Caco-2 (cell line): ENCODE measurements around the gene GLDC. TPM values are rescaled to one million over a fixed set of nuclear protein-coding genes. Genes with fewer than 3 reads are reported as not detected.

ENCODE experiments used
- BruUV-seq: library from RNA; stranded (reverse); fragments of 400-500 nt; replicated peaks from 2 replicates; lab custom pipeline; 2021; lab: Mats Ljungman, UMichigan
- CTCF ChIA-PET: fragments of 300-600 bp; sonication (Branson Sonifier 250); formaldehyde crosslinking; loops from one replicate; lab custom pipeline; 2022; ENCODE audit warnings: antibody characterized with exemption; lab: Charles Lee
- POLR2A ChIA-PET: fragments of 300-600 bp; sonication (Branson Sonifier 250); formaldehyde crosslinking; loops from one replicate; lab custom pipeline; 2022; ENCODE audit warnings: antibody characterized with exemption; lab: Charles Lee
- DNase-seq, 2 experiments: peaks; one replicate each; pipeline versions ENCODE4 v3.0.0 to v3.0.0-alpha.2; 2020 to 2022
- H3K27me3 ChIP-seq: replicated peaks from 2 replicates; pipeline ENCODE4 v1.6.0; 2011; ENCODE audit warnings: low read length; ENCODE audit not compliant: control insufficient read depth, insufficient read depth
- H3K36me3 ChIP-seq: 2 replicates; pipeline ENCODE4 v1.5.1; 2011; ENCODE audit warnings: low read length; ENCODE audit not compliant: control insufficient read depth, insufficient read depth
- H3K4me1 ChIP-seq: fragments of 250-450 bp; sonication (Bioruptor Pico); 2 replicates; pipeline ENCODE4 v1.5.1; 2020; ENCODE audit warnings: mild to moderate bottlenecking
- H3K4me3 ChIP-seq: 2 replicates; pipeline ENCODE4 v1.5.1; 2011; ENCODE audit warnings: low read depth, mild to moderate bottlenecking, control low read depth, low read length
- H3K9me3 ChIP-seq: fragments of 250-450 bp; sonication (Bioruptor Pico); 2 replicates; pipeline ENCODE4 v1.5.1; 2020; ENCODE audit warnings: mild to moderate bottlenecking, moderate library complexity
- H3K27ac Mint-ChIP-seq: one replicate; pipeline ENCODE4 v1.8.0; 2022; ENCODE audit warnings: mixed read lengths; ENCODE audit not compliant: unreplicated experiment
- H3K27me3 Mint-ChIP-seq: one replicate; pipeline ENCODE4 v1.8.0; 2022; ENCODE audit warnings: mixed read lengths; ENCODE audit not compliant: insufficient read depth, unreplicated experiment
- H3K36me3 Mint-ChIP-seq: one replicate; pipeline ENCODE4 v1.8.0; 2022; ENCODE audit warnings: mild to moderate bottlenecking, mixed read lengths; ENCODE audit not compliant: insufficient read depth, unreplicated experiment
- H3K4me1 Mint-ChIP-seq: one replicate; pipeline ENCODE4 v1.8.0; 2022; ENCODE audit warnings: low read depth, mixed read lengths; ENCODE audit not compliant: unreplicated experiment
- H3K4me3 Mint-ChIP-seq: one replicate; pipeline ENCODE4 v1.8.0; 2022; ENCODE audit warnings: mild to moderate bottlenecking, moderate library complexity, mixed read lengths; ENCODE audit not compliant: unreplicated experiment
- H3K9me3 Mint-ChIP-seq: one replicate; pipeline ENCODE4 v1.8.0; 2022; ENCODE audit warnings: mixed read lengths; ENCODE audit not compliant: unreplicated experiment
- CTCF ChIP-seq, 2 experiments: fragments of 200-600 bp in 1 of 2; IDR thresholded peaks; 1 replicate in 1 of 2; 2 replicates in 1 of 2; pipeline versions ENCODE4 v1.5.1 to v1.8.0; 2011 to 2022; ENCODE audit warnings: antibody characterized with exemption in 1 of 2, control low read depth in 1 of 2, inconsistent platforms in 1 of 2, low read depth in 1 of 2, low read length in 1 of 2, mild to moderate bottlenecking in 1 of 2, moderate library complexity in 1 of 2; ENCODE audit not compliant: insufficient read depth in 1 of 2, severe bottlenecking in 1 of 2, unreplicated experiment in 1 of 2
- intact Hi-C: fragments of 100-400 bp; cut with micrococcal nuclease; formaldehyde crosslinking; loops from one replicate; pipeline ENCODE4 v1.10.0; 2022; ENCODE audit not compliant: unreplicated experiment
- total RNA-seq: library from RNA; stranded (reverse); gene quantifications from 2 replicates; pipeline ENCODE4 v1.2.3, GENCODE V29; 2022

The GLDC gene
- total RNA-seq, 1 experiment from 2014 or later, result 320 TPM

- no peak for TF ChIP-seq CTCF (IDR thresholded peaks at IDR 0.05; ENCODE audit: insufficient read depth in 1 of 2, low read depth in 1 of 2, low read length in 1 of 2, severe bottlenecking in 1 of 2, unreplicated experiment in 1 of 2)
- Histone ChIP-seq H3K4me1 (peaks cover 46% of the 10 kb centered on the region), H3K9me3 (no peaks in the 10 kb centered on the region), H3K4me3 (no peak overlapping the region), H3K27me3 (no peaks in the 10 kb centered on the region), H3K36me3 (no peaks in the 10 kb centered on the region)
- ChIA-PET POLR2A (interaction anchor here (1.1 to 1.8 kb wide), 2 partner anchors 16 to 50 kb away, joined by 10 to 14 read pairs; no protein-coding TSS in a partner anchor), CTCF (no interaction called here)
- H3K36me3 Mint-ChIP-seq, result peaks cover 28% of the 10 kb centered on the region
- no peaks in the 10 kb centered on the region for H3K9me3 Mint-ChIP-seq
- TSS peak; percentile 9 for BruUV-seq
- peak overlapping the region; percentile 60 for H3K4me3 Mint-ChIP-seq
- H3K4me1 Mint-ChIP-seq, result peaks cover 14% of the 10 kb centered on the region
- no peaks in the 10 kb centered on the region for H3K27me3 Mint-ChIP-seq
- intact Hi-C loops, result loop anchor here (2.0 kb wide), 1 partner anchor 37 kb away; no protein-coding TSS in a partner anchor
- H3K27ac Mint-ChIP-seq, result peak overlapping the region; percentile 99
- no peak for DNase-seq
Observed at GRCh38 chr9:6665628-6666027, 20.1 kb upstream of the GLDC start.

- H3K4me1 ChIP-seq, result peaks cover 46% of the 10 kb centered on the region
- H3K27me3 ChIP-seq, result no peaks in the 10 kb centered on the region
- Mint-ChIP-seq H3K36me3 (peaks cover 25% of the 10 kb centered on the region), H3K4me3 (peak overlapping the region; percentile 60), H3K27me3 (no peaks in the 10 kb centered on the region), H3K4me1 (peaks cover 14% of the 10 kb centered on the region), H3K9me3 (no peaks in the 10 kb centered on the region), H3K27ac (peak overlapping the region; percentile 99)
- ChIA-PET POLR2A (interaction anchor here (0.6 to 1.8 kb wide), 12 partner anchors 13 to 251 kb away, joined by 3 to 14 read pairs (median 4); partner anchors contain the start of genes GLDC, KDM4C and UHRF2), CTCF (interaction anchor here (0.6 to 1.7 kb wide), 2 partner anchors 52 to 72 kb away, joined by 4 read pairs; no protein-coding TSS in a partner anchor)
- no peaks in the 10 kb centered on the region for H3K36me3 ChIP-seq
- intact Hi-C loops, result loop anchor here (1.0 to 2.0 kb wide), 4 partner anchors 17 to 72 kb away; partner anchors contain the start of gene GLDC
- DNase-seq, result peak in 1 of 2 experiments; percentile 83
- TSS peak; percentile 90 for BruUV-seq
- H3K9me3 ChIP-seq, result no peaks in the 10 kb centered on the region
- H3K4me3 ChIP-seq, result no peak overlapping the region
- no peak for TF ChIP-seq CTCF (IDR thresholded peaks at IDR 0.05; ENCODE audit: insufficient read depth in 1 of 2, low read depth in 1 of 2, low read length in 1 of 2, severe bottlenecking in 1 of 2, unreplicated experiment in 1 of 2)
Observed at GRCh38 chr9:6664204-6664680, 18.7 kb upstream of the GLDC start.

GRCh38 chr9:6660512-6660911, 15.0 kb upstream of the GLDC start:
- no peaks in the 10 kb centered on the region for H3K9me3 Mint-ChIP-seq
- POLR2A ChIA-PET, result no interaction called here
- Histone ChIP-seq H3K9me3 (no peaks in the 10 kb centered on the region), H3K4me1 (peaks cover 31% of the 10 kb centered on the region), H3K36me3 (no peaks in the 10 kb centered on the region), H3K27me3 (no peaks in the 10 kb centered on the region), H3K4me3 (no peak overlapping the region)
- intact Hi-C loops, result no loop called here
- H3K27ac Mint-ChIP-seq, result no peak overlapping the region
- H3K36me3 Mint-ChIP-seq, result peaks cover 40% of the 10 kb centered on the region
- H3K4me1 Mint-ChIP-seq, result peaks cover 11% of the 10 kb centered on the region
- H3K4me3 Mint-ChIP-seq, result no peak overlapping the region
- TF ChIP-seq CTCF (IDR thresholded peaks at IDR 0.05; ENCODE audit: insufficient read depth in 1 of 2, low read depth in 1 of 2, low read length in 1 of 2, severe bottlenecking in 1 of 2, unreplicated experiment in 1 of 2), result no peak
- BruUV-seq, result no TSS peak
- no peaks in the 10 kb centered on the region for H3K27me3 Mint-ChIP-seq
- no peak for DNase-seq
- CTCF ChIA-PET, result no interaction called here
